CD4-positive, alpha-beta T cell treated with Interleukin-17A for 4 hours (primary cell): Measurements from ENCODE around the gene FXYD3.
"Not testable (repeated sequence)": the region's sequence is repeated elsewhere in the genome, so short reads cannot be mapped to it uniquely, and the experiment has no call there.

Experiments used
- DNase-seq: peaks from one replicate; pipeline ENCODE4 v3.0.0-alpha.2; 2020; ENCODE audit warnings: mixed read lengths

Gene FXYD3

GRCh38 chr19:35087393-35087792 lies 28.2 kb upstream of the FXYD3 start:
- DNase-seq = no peak

GRCh38 chr19:35088131-35088913 lies 27.3 kb upstream of the FXYD3 start:
- DNase-seq = no peak

GRCh38 chr19:35089554-35089953 lies 26.1 kb upstream of the FXYD3 start:
- no peak for DNase-seq

GRCh38 chr19:35090160-35090505 lies 25.5 kb upstream of the FXYD3 start:
- no peak for DNase-seq

- DNase-seq = peak; percentile 62
Measured at GRCh38 chr19:35090506-35091214, 25.0 kb upstream of the FXYD3 start.

- no peak for DNase-seq
Measured at GRCh38 chr19:35093430-35093829, 22.2 kb upstream of the FXYD3 start.

DNA sequence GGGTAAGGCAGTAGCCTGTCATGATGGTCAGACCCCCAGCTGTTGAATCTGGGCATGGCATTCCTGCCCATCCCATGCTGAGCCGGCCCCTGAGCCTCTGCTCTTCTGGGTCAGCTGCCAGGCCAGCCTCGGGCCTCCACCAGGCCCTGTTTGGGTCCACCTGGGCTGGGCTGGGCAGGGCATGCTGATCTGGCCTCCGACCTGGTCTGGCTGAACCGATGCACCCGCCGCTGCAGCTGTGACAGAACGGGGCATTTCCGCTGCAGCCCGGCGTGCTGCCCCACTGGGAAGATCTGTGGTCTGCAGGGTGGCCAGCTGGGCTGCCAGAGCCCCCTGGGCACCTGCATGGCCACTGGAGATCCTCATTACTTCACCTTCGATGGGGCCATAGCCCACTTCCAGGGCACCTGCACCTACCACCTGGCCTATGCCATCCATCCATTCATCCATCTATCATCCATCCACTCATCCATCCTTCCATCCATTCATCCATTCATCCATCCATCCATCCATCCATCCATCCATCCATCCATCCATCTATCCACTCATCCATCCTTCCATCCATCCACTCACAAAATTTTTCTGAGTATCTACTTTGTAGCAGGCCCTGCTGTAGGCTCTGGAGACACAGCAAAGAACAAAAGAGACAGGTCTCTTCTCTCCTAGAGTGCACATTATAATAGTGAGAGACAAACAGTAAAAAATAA lies 21.5 kb upstream of the FXYD3 start:
- no peak for DNase-seq

- no peak for DNase-seq
Measured at GRCh38 chr19:35094656-35095055, 21.0 kb upstream of the FXYD3 start.

DNA sequence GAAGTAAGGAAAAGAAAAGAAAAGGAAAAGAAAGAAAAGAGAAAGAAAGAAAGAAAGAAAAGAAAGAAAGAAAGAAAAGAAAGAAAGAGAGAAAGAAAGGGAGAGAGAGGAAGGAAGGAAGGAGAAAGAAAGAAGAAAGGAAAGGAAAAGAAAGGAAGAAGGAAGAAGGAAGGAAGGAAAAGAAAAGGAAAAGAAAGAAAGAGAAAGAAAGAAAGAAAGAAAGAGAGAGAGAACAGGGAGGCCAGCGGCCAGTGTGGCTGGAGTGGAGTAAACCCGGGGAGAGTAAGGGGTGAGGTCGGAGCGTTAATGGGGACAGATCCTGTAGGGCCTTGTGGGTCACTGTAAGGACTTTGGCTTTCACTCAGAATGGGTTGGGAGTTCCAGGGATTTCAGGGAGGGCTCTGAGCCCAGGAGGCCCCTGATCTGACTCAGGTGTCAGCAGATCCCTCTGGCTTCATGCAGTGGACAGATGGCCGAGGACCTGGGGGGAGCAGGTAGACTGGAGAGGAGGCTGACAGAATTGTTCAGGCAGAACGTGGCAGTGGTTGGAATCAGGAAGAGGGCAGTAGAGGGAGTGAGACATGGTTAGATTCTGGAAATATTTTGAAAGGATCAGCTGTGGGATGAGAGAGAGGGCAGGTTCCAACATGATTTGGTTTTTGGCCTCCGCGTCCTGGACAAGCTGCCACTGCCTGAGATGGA lies 19.8 kb upstream of the FXYD3 start:
- no peak for DNase-seq

- no peak for DNase-seq
Measured at GRCh38 chr19:35098413-35099049, 17.1 kb upstream of the FXYD3 start.

DNA sequence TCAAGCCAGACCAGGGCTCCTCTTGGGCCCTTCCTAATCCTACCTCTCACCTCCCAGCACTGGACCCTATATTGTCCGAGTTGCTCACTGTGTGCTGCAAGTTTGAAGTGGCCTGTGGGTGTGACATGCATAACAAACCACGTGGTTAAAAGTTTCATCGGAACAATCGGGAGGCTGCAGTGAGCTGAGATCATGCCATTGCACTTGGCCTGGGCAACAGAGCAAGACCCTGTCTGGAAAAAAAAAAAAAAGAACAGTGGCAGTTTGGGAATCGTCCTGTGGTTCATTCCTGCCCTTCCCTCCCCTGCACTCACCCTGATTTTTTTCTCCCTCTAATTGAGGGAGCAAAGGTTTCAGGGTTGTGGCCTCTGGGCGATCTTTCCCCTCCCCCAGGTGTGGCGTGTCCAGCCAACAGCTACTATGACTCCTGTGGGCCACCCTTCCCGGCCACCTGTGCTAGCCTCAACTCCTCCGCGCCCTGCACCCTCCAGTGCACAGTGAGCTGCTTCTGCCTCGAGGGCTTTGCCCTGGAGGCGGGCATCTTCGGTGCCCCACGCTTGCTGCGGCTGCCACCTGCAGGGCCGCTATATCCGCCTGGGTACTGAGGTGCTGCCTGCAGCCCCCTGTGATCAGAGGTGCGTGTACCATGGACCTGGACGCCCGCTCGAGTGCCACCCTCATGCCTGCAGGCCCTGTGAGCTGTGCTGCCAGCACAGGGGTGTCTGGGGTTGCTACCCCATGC lies 16.3 kb upstream of the FXYD3 start:
- no peak for DNase-seq

DNA sequence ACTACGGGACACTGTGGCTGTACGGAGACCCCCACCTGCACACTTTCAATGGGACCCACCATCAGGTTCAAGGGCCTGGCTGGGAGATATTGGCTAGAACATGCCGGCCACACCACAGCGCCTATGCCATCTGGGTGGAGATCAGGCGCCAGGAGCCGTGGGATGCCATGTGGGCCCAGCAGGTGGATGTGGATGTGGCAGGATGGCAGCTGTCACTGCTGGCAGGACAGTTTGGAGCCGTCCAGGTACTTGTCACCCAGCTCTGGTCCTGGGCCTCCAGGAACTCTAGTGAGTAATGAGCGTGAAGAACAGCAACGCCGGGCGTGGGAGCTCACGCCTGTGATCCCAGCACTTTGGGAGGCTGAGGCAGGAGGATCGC lies 15.7 kb upstream of the FXYD3 start:
- DNase-seq = no peak

GRCh38 chr19:35100588-35101533 lies 14.8 kb upstream of the FXYD3 start:
- no peak for DNase-seq

DNA sequence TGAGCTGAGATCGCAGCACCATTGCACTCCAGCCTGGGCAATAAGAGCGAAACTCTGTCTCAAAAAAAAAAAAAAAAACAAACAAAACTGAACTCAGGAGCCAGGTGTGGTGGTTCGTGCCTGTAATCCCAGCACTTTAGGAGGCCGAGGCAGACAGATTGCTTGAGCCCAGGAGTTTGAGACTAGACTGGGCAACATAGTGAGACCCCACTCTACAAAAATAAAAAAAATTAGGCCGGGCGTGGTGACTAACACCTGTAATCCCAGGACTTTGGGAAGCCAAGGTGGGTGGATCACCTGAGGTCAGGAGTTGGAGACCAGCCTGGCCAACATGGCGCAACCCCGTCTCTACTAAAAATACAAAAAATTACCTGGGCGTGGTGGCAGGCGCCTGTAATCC lies 13.7 kb upstream of the FXYD3 start:
- DNase-seq = not testable (repeated sequence)

- DNase-seq = not testable (repeated sequence)
Measured at GRCh38 chr19:35103614-35104013, 12.0 kb upstream of the FXYD3 start.

GRCh38 chr19:35104361-35104760 lies 11.3 kb upstream of the FXYD3 start:
- DNase-seq = no peak

- no peak for DNase-seq
Measured at GRCh38 chr19:35105047-35105410, 10.6 kb upstream of the FXYD3 start.

DNA sequence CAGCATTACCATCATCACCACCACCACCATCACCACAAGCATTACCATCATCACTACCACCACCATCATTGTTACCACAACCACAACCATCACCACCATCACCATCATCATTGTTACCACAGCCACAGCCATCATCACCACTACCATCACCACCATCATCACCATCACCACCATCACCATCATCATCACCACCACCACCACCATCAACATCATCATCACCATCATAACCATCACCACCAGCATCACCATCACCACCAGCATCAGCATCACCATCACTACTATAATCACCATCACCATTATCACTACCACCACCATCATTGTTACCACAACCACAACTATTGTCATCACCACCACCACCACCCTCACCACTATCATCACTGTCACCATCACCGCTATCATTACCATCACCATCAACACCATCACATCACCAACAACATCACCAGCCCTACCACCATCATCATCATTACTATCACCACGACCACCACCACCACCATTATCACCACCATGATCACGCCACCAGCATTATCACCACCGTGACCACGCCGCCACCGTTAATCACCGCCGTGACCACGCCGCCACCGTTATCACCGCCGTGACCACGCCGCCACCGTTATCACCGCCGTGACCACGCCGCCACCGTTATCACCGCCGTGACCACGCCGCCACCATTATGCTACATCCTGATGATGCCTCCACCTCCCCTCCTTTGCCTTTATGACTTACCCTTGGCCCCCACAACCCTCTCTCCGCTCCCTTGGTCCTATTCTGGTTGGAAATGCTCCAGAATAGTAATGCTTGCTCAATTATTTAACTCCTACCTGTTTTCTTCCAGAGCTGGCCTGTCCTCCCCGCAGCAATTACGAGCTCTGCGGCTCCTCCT lies 10.0 kb upstream of the FXYD3 start:
- DNase-seq = no peak

DNA sequence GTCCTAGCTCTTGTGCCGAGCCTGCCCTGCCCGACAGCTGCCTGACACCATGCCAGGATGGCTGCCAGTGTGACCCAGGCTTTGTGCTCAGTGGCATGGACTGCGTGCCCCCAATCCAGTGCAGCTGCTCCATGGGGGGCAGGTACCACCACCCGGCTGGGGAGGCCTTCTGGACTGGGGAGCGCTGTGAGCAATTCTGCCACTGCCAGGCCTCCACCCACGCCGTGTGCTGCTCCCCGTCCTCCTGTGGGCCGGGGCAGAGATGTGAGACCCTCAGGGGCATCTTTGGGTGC lies 9.4 kb upstream of the FXYD3 start:
- no peak for DNase-seq

GRCh38 chr19:35106898-35107541 lies 8.6 kb upstream of the FXYD3 start:
- DNase-seq = no peak
